CD14-positive monocyte (primary cell): ENCODE results near the gene CELF2. TPM values are rescaled to one million over a fixed set of nuclear protein-coding genes. Genes with fewer than 3 reads are reported as not detected.
A peak's percentile ranks its signal among the peaks of the same experiment; 100 is the strongest.

ENCODE experiments used
- DNase-seq, 3 donors: peaks; one replicate each; pipeline ENCODE4 v3.0.0-alpha.2; 2011 to 2022
- H2AFZ ChIP-seq: 2 replicates; pipeline ENCODE4 v1.6.0; 2012; ENCODE audit warnings: mild to moderate bottlenecking, low read depth, low read length, inconsistent platforms; ENCODE audit not compliant: insufficient read depth, poor library complexity, severe bottlenecking
- H3K27ac ChIP-seq, 2 donors: 1 replicate in 1 of 2; 2 replicates in 1 of 2; pipeline ENCODE4 v1.5.1; 2012 to 2013; ENCODE audit warnings: low read length in 2 of 2, control low read depth in 1 of 2, inconsistent platforms in 1 of 2, low read depth in 1 of 2, mild to moderate bottlenecking in 1 of 2
- H3K27me3 ChIP-seq, 2 donors: one replicate each; pipeline versions ENCODE4 v1.6.0 to v1.6.1; 2011 to 2013; ENCODE audit warnings: low read length in 2 of 2; ENCODE audit not compliant: control insufficient read depth in 2 of 2, insufficient read depth in 2 of 2
- H3K36me3 ChIP-seq, 2 donors: replicated peaks in 1 of 2; 1 replicate in 1 of 2; 2 replicates in 1 of 2; pipeline versions ENCODE4 v1.5.1 to v1.6.1; 2012 to 2013; ENCODE audit warnings: low read length in 2 of 2, control low read depth in 1 of 2, inconsistent platforms in 1 of 2, mild to moderate bottlenecking in 1 of 2; ENCODE audit not compliant: insufficient read depth in 2 of 2, control insufficient read depth in 1 of 2
- H3K4me1 ChIP-seq, 2 donors: 1 replicate in 1 of 2; 2 replicates in 1 of 2; pipeline versions ENCODE4 v1.5.1 to v1.6.1; 2012 to 2013; ENCODE audit warnings: low read length in 2 of 2, control low read depth in 1 of 2, inconsistent platforms in 1 of 2, mild to moderate bottlenecking in 1 of 2, moderate library complexity in 1 of 2; ENCODE audit not compliant: insufficient read depth in 2 of 2, control insufficient read depth in 1 of 2
- H3K4me2 ChIP-seq: replicated peaks from 2 replicates; pipeline ENCODE3; 2012; ENCODE audit warnings: low read length, moderate library complexity, mild to moderate bottlenecking; ENCODE audit not compliant: poor library complexity, severe bottlenecking; ENCODE audit errors: extremely low read depth
- H3K4me3 ChIP-seq, 3 experiments: fragments of 200-600 bp in 1 of 3; sonication (generic) in 1 of 3; replicated peaks in 1 of 3; 1 replicate in 2 of 3; 2 replicates in 1 of 3; pipeline ENCODE4 v1.5.1; 2011 to 2013; ENCODE audit warnings: low read length in 3 of 3, mild to moderate bottlenecking in 3 of 3, control low read depth in 2 of 3, low read depth in 2 of 3, inconsistent platforms in 1 of 3, moderate library complexity in 1 of 3
- H3K79me2 ChIP-seq: 2 replicates; pipeline ENCODE4 v1.6.0; 2012; ENCODE audit warnings: mild to moderate bottlenecking, control low read depth, inconsistent platforms, low read length, moderate library complexity; ENCODE audit not compliant: insufficient read depth
- H3K9ac ChIP-seq: 2 replicates; pipeline ENCODE4 v1.6.0; 2017; ENCODE audit warnings: low read length, mild to moderate bottlenecking; ENCODE audit not compliant: insufficient read depth, poor library complexity, severe bottlenecking
- H3K9me3 ChIP-seq, 2 donors: replicated peaks in 1 of 2; 1 replicate in 1 of 2; 2 replicates in 1 of 2; pipeline versions ENCODE4 v1.5.1 to v1.6.1; 2012 to 2013; ENCODE audit warnings: low read length in 2 of 2, control low read depth in 1 of 2; ENCODE audit not compliant: control insufficient read depth in 1 of 2, insufficient read depth in 1 of 2
- H4K20me1 ChIP-seq: 2 replicates; pipeline ENCODE4 v1.6.0; 2012; ENCODE audit warnings: mild to moderate bottlenecking, low read length, control low read depth, moderate library complexity; ENCODE audit not compliant: insufficient read depth
- H3K27ac Mint-ChIP-seq, 7 donors: one replicate each; pipeline ENCODE4 v1.8.0; 2020; ENCODE audit warnings: mild to moderate bottlenecking in 7 of 7, mixed read lengths in 7 of 7, moderate library complexity in 6 of 7, inconsistent platforms in 2 of 7
- H3K27me3 Mint-ChIP-seq, 3 donors: one replicate each; pipeline ENCODE4 v1.8.0; 2021 to 2022; ENCODE audit warnings: low read depth in 3 of 3, mild to moderate bottlenecking in 3 of 3, mixed read lengths in 3 of 3, moderate library complexity in 3 of 3, inconsistent platforms in 1 of 3
- H3K36me3 Mint-ChIP-seq, 2 donors: one replicate each; pipeline ENCODE4 v1.8.0; 2020; ENCODE audit warnings: mixed read lengths in 2 of 2, inconsistent platforms in 1 of 2, mild to moderate bottlenecking in 1 of 2
- H3K4me1 Mint-ChIP-seq: one replicate; pipeline ENCODE4 v1.8.0; 2020; ENCODE audit warnings: mild to moderate bottlenecking, mixed read lengths
- H3K4me3 Mint-ChIP-seq, 2 donors: one replicate each; pipeline ENCODE4 v1.8.0; 2020; ENCODE audit warnings: mild to moderate bottlenecking in 2 of 2, mixed read lengths in 2 of 2, moderate library complexity in 1 of 2
- H3K9me3 Mint-ChIP-seq, 7 donors: one replicate each; pipeline ENCODE4 v1.8.0; 2020 to 2022; ENCODE audit warnings: mixed read lengths in 7 of 7, mild to moderate bottlenecking in 6 of 7, moderate library complexity in 6 of 7, inconsistent platforms in 2 of 7
- WGBS: methylation state at CpG from one replicate; pipeline ENCODE4 v1.1.5; 2013; ENCODE audit warnings: missing lambda C conversion rate; ENCODE audit not compliant: insufficient coverage; 5-methylcytosine and 5-hydroxymethylcytosine counted together
- intact Hi-C, 2 donors: fragments of 100-400 bp; cut with micrococcal nuclease; formaldehyde crosslinking; loops; one replicate each; pipeline versions ENCODE4 v1.15.0 to v1.15.1; 2023
- polyA plus RNA-seq, 3 donors: library from polyadenylated mRNA; depleted of rRNA in 1 of 3; unstranded in 2 of 3; stranded (reverse) in 1 of 3; fragments of 300-500 nt in 2 of 3; fragments of >200 nt in 1 of 3; fragmentation: Illumina TruSeq in 2 of 3; gene quantifications; 1 replicate in 2 of 3; 2 replicates in 1 of 3; pipeline ENCODE4 v1.2.3, GENCODE V29; 2012 to 2021
- TF ChIP-seq, protein P1 (sequence below): fragments of 200-600 bp; IDR thresholded peaks from one replicate; pipeline ENCODE4 v1.8.0; 2022; ENCODE audit warnings: antibody characterized with exemption, mild to moderate bottlenecking

The CELF2 gene
- polyA plus RNA-seq, 3 donors, result 53.5 to 93.3 (median 80.5) TPM

DNA sequence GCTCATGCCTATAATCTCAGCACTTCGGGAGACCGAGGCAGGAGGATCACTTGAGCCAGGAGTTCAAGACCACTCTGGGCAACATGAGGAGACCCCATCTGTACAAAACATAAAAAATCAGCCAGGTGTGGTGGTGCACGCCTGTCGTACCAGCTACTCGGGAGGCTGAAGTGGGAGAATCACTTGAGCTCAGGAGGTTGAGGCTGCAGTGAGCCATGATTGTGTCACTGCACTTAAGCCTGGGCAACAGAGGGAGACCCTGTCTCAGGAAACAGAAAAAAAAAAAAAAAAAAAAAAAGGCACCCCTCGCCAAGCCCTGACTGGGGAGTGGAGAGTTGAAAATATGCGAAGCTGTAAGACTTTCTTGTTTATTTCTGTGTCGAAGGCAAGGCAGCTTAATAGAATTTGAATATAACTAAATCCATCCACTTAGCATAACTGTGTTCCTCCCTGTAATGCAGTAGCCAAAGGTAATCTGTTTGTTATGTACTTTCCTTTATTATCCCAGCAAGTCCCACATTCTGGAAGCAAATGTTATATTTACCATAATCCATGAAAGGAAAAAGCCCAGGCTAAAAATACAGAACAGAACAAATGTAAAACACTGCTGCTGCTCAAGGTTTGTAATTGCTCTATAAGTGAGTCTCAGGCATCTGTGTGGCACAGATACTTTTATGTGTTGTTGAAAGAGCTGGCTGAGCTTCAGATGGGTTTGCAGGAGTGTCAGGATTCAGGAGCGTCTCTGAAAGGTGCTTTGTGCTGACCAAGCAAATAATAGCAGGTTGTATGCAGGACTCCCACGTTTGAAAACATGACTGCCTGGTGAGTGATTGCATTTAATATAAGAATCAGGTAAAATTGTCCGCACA lies 127.2 kb downstream of the CELF2 start:
- H3K27me3 Mint-ChIP-seq, result peaks cover 0 to 1% (median 0%) of the 10 kb centered on the region in 3 donors
- no peaks in the 10 kb centered on the region for H3K36me3 ChIP-seq
- H3K9me3 ChIP-seq, result no peaks in the 10 kb centered on the region
- peak overlapping the region; percentile 72 for H3K4me2 ChIP-seq
- peaks cover 25% of the 10 kb centered on the region for H3K79me2 ChIP-seq
- peak overlapping the region in 1 of 2 donors; percentile 75 for H3K27ac ChIP-seq
- peak overlapping the region in 2 of 3 experiments; percentile 25 to 67 for H3K4me3 ChIP-seq
- DNase-seq, result no peak
- H3K9ac ChIP-seq, result peak overlapping the region; percentile 19
- no peaks in the 10 kb centered on the region for H3K27me3 ChIP-seq
- TF ChIP-seq, protein P1, sequence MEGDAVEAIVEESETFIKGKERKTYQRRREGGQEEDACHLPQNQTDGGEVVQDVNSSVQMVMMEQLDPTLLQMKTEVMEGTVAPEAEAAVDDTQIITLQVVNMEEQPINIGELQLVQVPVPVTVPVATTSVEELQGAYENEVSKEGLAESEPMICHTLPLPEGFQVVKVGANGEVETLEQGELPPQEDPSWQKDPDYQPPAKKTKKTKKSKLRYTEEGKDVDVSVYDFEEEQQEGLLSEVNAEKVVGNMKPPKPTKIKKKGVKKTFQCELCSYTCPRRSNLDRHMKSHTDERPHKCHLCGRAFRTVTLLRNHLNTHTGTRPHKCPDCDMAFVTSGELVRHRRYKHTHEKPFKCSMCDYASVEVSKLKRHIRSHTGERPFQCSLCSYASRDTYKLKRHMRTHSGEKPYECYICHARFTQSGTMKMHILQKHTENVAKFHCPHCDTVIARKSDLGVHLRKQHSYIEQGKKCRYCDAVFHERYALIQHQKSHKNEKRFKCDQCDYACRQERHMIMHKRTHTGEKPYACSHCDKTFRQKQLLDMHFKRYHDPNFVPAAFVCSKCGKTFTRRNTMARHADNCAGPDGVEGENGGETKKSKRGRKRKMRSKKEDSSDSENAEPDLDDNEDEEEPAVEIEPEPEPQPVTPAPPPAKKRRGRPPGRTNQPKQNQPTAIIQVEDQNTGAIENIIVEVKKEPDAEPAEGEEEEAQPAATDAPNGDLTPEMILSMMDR, result no peak
- H4K20me1 ChIP-seq, result no peaks in the 10 kb centered on the region
- 54% methylated on average over 4 of the region's 11 CpGs for WGBS
- peak overlapping the region; percentile 48 to 80 for H3K4me3 Mint-ChIP-seq
- H3K4me1 Mint-ChIP-seq, result peaks cover 75% of the 10 kb centered on the region
- H3K27ac Mint-ChIP-seq, result peak overlapping the region; percentile 59 to 89 (median 87)
- intact Hi-C loops, result no loop called here
- H3K9me3 Mint-ChIP-seq, result peaks cover 0 to 4% (median 0%) of the 10 kb centered on the region in 7 donors
- H2AFZ ChIP-seq, result peak overlapping the region; percentile 32
- peaks cover 70 to 72% of the 10 kb centered on the region in 2 donors for H3K4me1 ChIP-seq
- no peaks in the 10 kb centered on the region for H3K36me3 Mint-ChIP-seq

DNA sequence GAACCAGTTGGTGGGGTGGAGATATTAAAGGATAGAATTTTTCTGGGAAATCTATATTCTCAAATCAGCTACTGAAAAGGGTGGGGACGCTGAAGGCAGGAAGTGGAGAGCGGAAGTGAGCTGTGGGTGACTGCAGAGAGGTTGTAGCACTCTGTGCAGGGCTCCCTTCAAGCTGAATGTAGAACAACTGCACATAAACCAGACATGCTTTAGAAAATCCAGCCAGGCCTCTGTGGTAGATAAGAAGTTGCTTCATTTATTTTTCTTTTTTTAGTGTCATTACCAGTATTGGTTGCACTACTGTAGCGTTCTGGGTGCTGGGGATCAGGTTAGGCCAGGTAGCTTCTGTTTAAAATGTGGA lies 127.8 kb downstream of the CELF2 start:
- H3K9me3 ChIP-seq, result no peaks in the 10 kb centered on the region
- intact Hi-C loops, result no loop called here
- Mint-ChIP-seq H3K4me1 (peaks cover 82% of the 10 kb centered on the region), H3K9me3 (peaks cover 0 to 4% (median 0%) of the 10 kb centered on the region in 7 donors), H3K27me3 (peaks cover 0 to 1% (median 0%) of the 10 kb centered on the region in 3 donors), H3K4me3 (peak overlapping the region; percentile 48 to 80), H3K27ac (peak overlapping the region; percentile 59 to 89 (median 87)), H3K36me3 (no peaks in the 10 kb centered on the region)
- no CpG with 5 or more reads among the region's 3 CpGs for WGBS
- H3K4me3 ChIP-seq, result peak overlapping the region in 2 of 3 experiments; percentile 25 to 67
- no peaks in the 10 kb centered on the region for H3K36me3 ChIP-seq
- peak overlapping the region; percentile 19 for H3K9ac ChIP-seq
- peak overlapping the region; percentile 72 for H3K4me2 ChIP-seq
- H3K27ac ChIP-seq, result peak overlapping the region; percentile 41 to 75
- H4K20me1 ChIP-seq, result no peaks in the 10 kb centered on the region
- H3K27me3 ChIP-seq, result no peaks in the 10 kb centered on the region
- DNase-seq, result peak; percentile 50 to 68 (median 50)
- H2AFZ ChIP-seq, result peak overlapping the region; percentile 32
- H3K4me1 ChIP-seq, result peaks cover 75 to 78% of the 10 kb centered on the region in 2 donors
- TF ChIP-seq, protein P1, result no peak
- peaks cover 25% of the 10 kb centered on the region for H3K79me2 ChIP-seq
